ENCODE results near the gene GRIK2. TPM values are rescaled to one million over a fixed set of nuclear protein-coding genes. Genes with fewer than 3 reads are reported as not detected.

GRIK2 gene
- total and polyA plus RNA-seq, 2 of the 4 experiments (the other 2 are of a cell fraction): 8.2 to 15.2 TPM

DNA sequence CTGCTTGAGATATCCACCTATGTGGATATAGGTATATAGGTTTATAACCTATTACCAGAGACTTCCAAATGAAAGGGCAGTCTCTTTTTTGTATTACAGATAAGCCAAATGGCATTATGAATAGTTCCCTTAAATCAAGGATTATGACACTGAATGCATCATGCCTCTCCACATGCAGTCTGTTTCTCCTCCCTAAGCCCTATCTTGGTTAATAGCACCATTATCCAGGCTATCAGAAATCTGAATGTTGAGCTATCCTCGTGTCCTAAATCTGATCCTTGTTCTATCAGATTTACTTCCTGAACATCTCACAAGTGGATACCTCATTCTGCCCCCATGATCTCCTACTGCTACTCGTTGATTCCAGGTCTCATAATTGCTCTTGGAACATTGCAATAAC is 138.0 kb downstream of the GRIK2 start:
- CTCF ChIA-PET: no interaction called here

More for the DNA sequence above, 138.0 kb downstream of the GRIK2 start:
- Histone ChIP-seq H3K79me1 (ENCODE audit: low read depth in 1 of 2, low read length in 2 of 2) (peaks cover 0 to 3% of the 10 kb centered on the region in 2 experiments; a peak in 2 of 4 replicates), H4K20me1 (ENCODE audit: insufficient read depth, low read length) (no peaks in the 10 kb centered on the region), H3K56ac (ENCODE audit: extremely low read depth, insufficient read depth, low read length) (no peak overlapping the region), H3K4ac (ENCODE audit: low read depth, low read length) (no peak overlapping the region), H3K4me1 (ENCODE audit: control insufficient read depth, insufficient read depth, low read length) (peaks cover 3% of the 10 kb centered on the region; the same call in 1 of the 2 replicates), H3K9me1 (ENCODE audit: insufficient read depth, low read length) (0 out of 2 replicates have a peak, but pooled peaks cover 2% of the 10 kb centered on the region), H2BK15ac (ENCODE audit: low read depth, low read length) (no peak overlapping the region), H4K91ac (ENCODE audit: insufficient read depth, low read depth, low read length) (no peak overlapping the region), H3K27ac (ENCODE audit: insufficient read depth, low read length) (no peak overlapping the region), H3K9ac (ENCODE audit: low read depth, low read length) (no peak overlapping the region), H4K5ac (ENCODE audit: low read depth, low read length) (no peak overlapping the region; the same call in 1 of the 2 replicates), H2BK120ac (ENCODE audit: low read depth, low read length) (no peak overlapping the region), H2AK5ac (ENCODE audit: low read depth, low read length) (no peak overlapping the region), H3K14ac (replicated peaks; ENCODE audit: low read depth, low read length) (no peak overlapping the region), H2BK20ac (ENCODE audit: low read depth, low read length) (no peak overlapping the region), H2BK5ac (ENCODE audit: low read depth, low read length, poor library complexity, severe bottlenecking) (no peak overlapping the region), H3K36me3 (ENCODE audit: control insufficient read depth, insufficient read depth, low read length) (no peaks in the 10 kb centered on the region), H3K4me2 (ENCODE audit: low read depth, low read length) (no peak overlapping the region), H4K8ac (ENCODE audit: low read depth in 2 of 2, low read length in 2 of 2) (no peak overlapping the region), H3K23ac (ENCODE audit: low read depth, low read length) (no peak overlapping the region), H3K27me3 (ENCODE audit: control insufficient read depth, insufficient read depth, low read length) (no peaks in the 10 kb centered on the region), H3K18ac (ENCODE audit: low read depth, low read length) (no peak overlapping the region), H2AK9ac (replicated peaks; ENCODE audit: low read depth, low read length, poor library complexity) (no peak overlapping the region), H2AFZ (replicated peaks; ENCODE audit: low read length, poor library complexity) (no peak overlapping the region), H3K4me3 (ENCODE audit: insufficient read depth, low read depth, low read length) (no peak overlapping the region), H3K9me3 (ENCODE audit: control insufficient read depth, insufficient read depth, low read length) (no peaks in the 10 kb centered on the region)
- ATAC-seq (ENCODE audit: low read depth) (no peak), DNase-seq (no peak)
- intact Hi-C loops (cut with micrococcal nuclease): no loop called here
- POLR2A ChIA-PET (ENCODE audit: unreplicated experiment): no interaction called here
- TF ChIP-seq SMC3 (IDR thresholded peaks at IDR 0.05; ENCODE audit: low read depth, low read length) (no peak), NFE2L2 (IDR thresholded peaks at IDR 0.05; ENCODE audit: low read depth, low read length) (no peak), RAD21 (IDR thresholded peaks at IDR 0.05; ENCODE audit: low read length) (no peak)
- 39% methylated on average over 2 of the region's 2 CpGs; no CpG with 5 or more reads in 1 of the 2 experiments for WGBS, 2 experiments (ENCODE audit: extremely low coverage in 2 of 2, insufficient read length in 1 of 2)
- in situ Hi-C loops (cut with MboI; ENCODE audit: low sequenced_read_pairs): no loop called here
- dilution Hi-C loops (cut with HindIII; ENCODE audit: low sequenced_read_pairs, unreplicated experiment): no loop called here
- BruUV-seq (replicated peaks): no TSS peak

Data from IMR-90 (cell line).